Uterus (tissue), 2 donors: ENCODE measurements around the gene PIP4K2B.

Source experiments
- CTCF ChIP-seq, 4 experiments: fragments of 200-600 bp in 2 of 4; fragments of 450-650 bp in 2 of 4; sonication (generic) in 2 of 4; IDR thresholded peaks; one replicate each; pipeline ENCODE4 v1.5.1; 2016 to 2019; ENCODE audit warnings: antibody characterized with exemption in 4 of 4, mild to moderate bottlenecking in 2 of 4, moderate library complexity in 1 of 4
- POLR2A ChIP-seq, 2 donors: fragments of 450-650 bp; IDR thresholded peaks; one replicate each; pipeline ENCODE4 v1.6.1; 2016; ENCODE audit warnings: antibody characterized with exemption in 2 of 2, mild to moderate bottlenecking in 1 of 2, moderate library complexity in 1 of 2

- TF ChIP-seq CTCF (IDR thresholded peaks at IDR 0.05) (no peak), POLR2A (IDR thresholded peaks at IDR 0.05) (no peak)
Observed at GRCh38 chr17:38783227-38783626, 16.1 kb downstream of the PIP4K2B start.
